ENCODE measurements around the gene LMOD1.
A peak's percentile ranks its signal among the peaks of the same experiment; 100 is the strongest.

The LMOD1 gene

GRCh38 chr1:201946224-201946908 is at the start of gene LMOD1:
LMOD1 (minus strand) TSS chr1:201946548; CDS start chr1:201946340, 208 bp downstream.
- Histone ChIP-seq H3K4me3 (peak within 1 kb of the TSS; percentile 28), H3K4me1 (peaks cover 20% of the 10 kb centered on the region)

GRCh38 chr1:201990427-201990826 is 44.1 kb upstream of the LMOD1 start:
- Histone ChIP-seq H3K4me3 (no peak overlapping the region), H3K4me1 (no peaks in the 10 kb centered on the region), H3K27me3 (ENCODE audit: low read depth) (no peaks in the 10 kb centered on the region), H3K36me3 (replicated peaks) (peaks cover 52% of the 10 kb centered on the region), H3K9me3 (no peaks in the 10 kb centered on the region)
- no peak for DNase-seq (ENCODE audit: low spot score in 2 of 2)
- in situ Hi-C loops (cut with MboI; ENCODE audit: low sequenced_read_pairs): no loop called here

More at GRCh38 chr1:201946224-201946908, at the start of gene LMOD1:
- no peaks in the 10 kb centered on the region for H3K9me3 ChIP-seq
- peak; percentile 83 to 91 for DNase-seq (ENCODE audit: low spot score in 2 of 2)
- in situ Hi-C loops (cut with MboI; ENCODE audit: low sequenced_read_pairs): no loop called here
- H3K36me3 ChIP-seq (replicated peaks): no peaks in the 10 kb centered on the region
- no peaks in the 10 kb centered on the region for H3K27me3 ChIP-seq (ENCODE audit: low read depth)

- Histone ChIP-seq H3K36me3 (replicated peaks) (peaks cover 49% of the 10 kb centered on the region), H3K4me3 (no peak overlapping the region), H3K9me3 (no peaks in the 10 kb centered on the region), H3K27me3 (ENCODE audit: low read depth) (no peaks in the 10 kb centered on the region), H3K4me1 (peaks cover under 1% of the 10 kb centered on the region; the same call in 1 of the 2 replicates)
- DNase-seq (ENCODE audit: low spot score in 2 of 2): no peak
- in situ Hi-C loops (cut with MboI; ENCODE audit: low sequenced_read_pairs): no loop called here
Measured at GRCh38 chr1:201989354-201990128, 43.2 kb upstream of the LMOD1 start.

- in situ Hi-C loops (cut with MboI; ENCODE audit: low sequenced_read_pairs): no loop called here
- no peak for DNase-seq (ENCODE audit: low spot score in 2 of 2)
- H3K36me3 ChIP-seq (replicated peaks): peaks cover 46% of the 10 kb centered on the region
Measured at GRCh38 chr1:201988601-201989000, 42.3 kb upstream of the LMOD1 start.

GRCh38 chr1:201985355-201985754 is 39.0 kb upstream of the LMOD1 start:
- H3K9me3 ChIP-seq: no peaks in the 10 kb centered on the region
- no peak overlapping the region for H3K4me3 ChIP-seq
- no peaks in the 10 kb centered on the region for H3K27me3 ChIP-seq (ENCODE audit: low read depth)
- peaks cover 21% of the 10 kb centered on the region for H3K36me3 ChIP-seq (replicated peaks)
- peaks cover 5% of the 10 kb centered on the region; the same call in 1 of the 2 replicates for H3K4me1 ChIP-seq
- DNase-seq (ENCODE audit: low spot score in 2 of 2): no peak
- in situ Hi-C loops (cut with MboI; ENCODE audit: low sequenced_read_pairs): no loop called here

More at GRCh38 chr1:201988601-201989000, 42.3 kb upstream of the LMOD1 start:
- Histone ChIP-seq H3K9me3 (no peaks in the 10 kb centered on the region), H3K4me1 (peaks cover 5% of the 10 kb centered on the region; the same call in 1 of the 2 replicates), H3K27me3 (ENCODE audit: low read depth) (no peaks in the 10 kb centered on the region), H3K4me3 (no peak overlapping the region)

GRCh38 chr1:201984446-201984845 is 38.1 kb upstream of the LMOD1 start:
- no peaks in the 10 kb centered on the region for H3K9me3 ChIP-seq
- peak overlapping the region; percentile 87; the same call in 1 of the 2 replicates for H3K4me3 ChIP-seq
- in situ Hi-C loops (cut with MboI; ENCODE audit: low sequenced_read_pairs): no loop called here

GRCh38 chr1:201983380-201983805 is 37.0 kb upstream of the LMOD1 start:
- H3K27me3 ChIP-seq (ENCODE audit: low read depth): no peaks in the 10 kb centered on the region
- H3K4me1 ChIP-seq: peaks cover 5% of the 10 kb centered on the region; the same call in 1 of the 2 replicates
- H3K36me3 ChIP-seq (replicated peaks): peaks cover 4% of the 10 kb centered on the region
- in situ Hi-C loops (cut with MboI; ENCODE audit: low sequenced_read_pairs): no loop called here
- no peaks in the 10 kb centered on the region for H3K9me3 ChIP-seq
- DNase-seq (ENCODE audit: low spot score in 2 of 2): no peak
- peak overlapping the region; percentile 87 for H3K4me3 ChIP-seq

More at GRCh38 chr1:201984446-201984845, 38.1 kb upstream of the LMOD1 start:
- Histone ChIP-seq H3K36me3 (replicated peaks) (peaks cover 14% of the 10 kb centered on the region), H3K4me1 (peaks cover 5% of the 10 kb centered on the region; the same call in 1 of the 2 replicates), H3K27me3 (ENCODE audit: low read depth) (no peaks in the 10 kb centered on the region)
- DNase-seq (ENCODE audit: low spot score in 2 of 2): no peak

GRCh38 chr1:201982623-201983379 is 36.5 kb upstream of the LMOD1 start, which contains the start of gene RNPEP:
RNPEP (plus strand) TSS chr1:201982648; CDS start chr1:201982667, 19 bp downstream.
- Histone ChIP-seq H3K4me1 (peaks cover 5% of the 10 kb centered on the region; the same call in 1 of the 2 replicates), H3K27me3 (ENCODE audit: low read depth) (no peaks in the 10 kb centered on the region), H3K36me3 (replicated peaks) (peaks cover 3% of the 10 kb centered on the region; the same call in 1 of the 2 replicates), H3K4me3 (peak within 1 kb of the TSS; percentile 87), H3K9me3 (no peaks in the 10 kb centered on the region)
- DNase-seq (ENCODE audit: low spot score in 2 of 2): peak; percentile 63 to 89
- in situ Hi-C loops (cut with MboI; ENCODE audit: low sequenced_read_pairs): no loop called here

- Histone ChIP-seq H3K36me3 (replicated peaks) (peaks cover 3% of the 10 kb centered on the region; the same call in 1 of the 2 replicates), H3K9me3 (no peaks in the 10 kb centered on the region), H3K4me3 (peak overlapping the region; percentile 87), H3K27me3 (ENCODE audit: low read depth) (no peaks in the 10 kb centered on the region), H3K4me1 (peaks cover 5% of the 10 kb centered on the region; the same call in 1 of the 2 replicates)
- in situ Hi-C loops (cut with MboI; ENCODE audit: low sequenced_read_pairs): no loop called here
- peak; percentile 40 to 84 for DNase-seq (ENCODE audit: low spot score in 2 of 2)
Measured at GRCh38 chr1:201982082-201982622, 35.8 kb upstream of the LMOD1 start.

GRCh38 chr1:201970334-201971159 is 24.2 kb upstream of the LMOD1 start:
- no peaks in the 10 kb centered on the region for H3K27me3 ChIP-seq (ENCODE audit: low read depth)
- H3K4me1 ChIP-seq: no peaks in the 10 kb centered on the region
- no peak overlapping the region for H3K4me3 ChIP-seq
- no peaks in the 10 kb centered on the region for H3K9me3 ChIP-seq
- peaks cover 44% of the 10 kb centered on the region for H3K36me3 ChIP-seq (replicated peaks)
- no peak for DNase-seq (ENCODE audit: low spot score in 2 of 2)
- in situ Hi-C loops (cut with MboI; ENCODE audit: low sequenced_read_pairs): loop anchor here (5.0 kb wide), 1 partner anchor 78 kb away; no protein-coding TSS in a partner anchor

- no peaks in the 10 kb centered on the region for H3K27me3 ChIP-seq (ENCODE audit: low read depth)
- no peak for DNase-seq (ENCODE audit: low spot score in 2 of 2)
- no peak overlapping the region for H3K4me3 ChIP-seq
- H3K4me1 ChIP-seq: no peaks in the 10 kb centered on the region
- in situ Hi-C loops (cut with MboI; ENCODE audit: low sequenced_read_pairs): no loop called here
- H3K9me3 ChIP-seq: no peaks in the 10 kb centered on the region
- H3K36me3 ChIP-seq (replicated peaks): peaks cover 64% of the 10 kb centered on the region
Measured at GRCh38 chr1:201968202-201968925, 22.0 kb upstream of the LMOD1 start.

- no peaks in the 10 kb centered on the region for H3K27me3 ChIP-seq (ENCODE audit: low read depth)
- no peak overlapping the region for H3K4me3 ChIP-seq
- in situ Hi-C loops (cut with MboI; ENCODE audit: low sequenced_read_pairs): no loop called here
- H3K4me1 ChIP-seq: no peaks in the 10 kb centered on the region
- peaks cover 85% of the 10 kb centered on the region for H3K36me3 ChIP-seq (replicated peaks)
- H3K9me3 ChIP-seq: no peaks in the 10 kb centered on the region
- no peak for DNase-seq (ENCODE audit: low spot score in 2 of 2)
Measured at GRCh38 chr1:201966171-201966570, 19.8 kb upstream of the LMOD1 start.

Measured in HAP-1 (cell line).